HG03280 (cell line): Measurements from ENCODE around the gene PRM2.

Experiments
- ATAC-seq: cut with Tn5 transposase; IDR thresholded peaks from one replicate; pipeline ENCODE4 v1.9.1; 2021; ENCODE audit warnings: mild to moderate bottlenecking, moderate library complexity; ENCODE audit not compliant: unreplicated experiment

The PRM2 gene

GRCh38 chr16:11276143-11276895 is at the start of gene PRM2:
Gene PRM2 (minus strand): TSS chr16:11276480. CDS start chr16:11276370, 110 bp downstream.
- no peak for ATAC-seq

- ATAC-seq: no peak
Measured at GRCh38 chr16:11325404-11326083, 49.3 kb upstream of the PRM2 start.

- no peak for ATAC-seq
Measured at GRCh38 chr16:11323551-11324336, 47.5 kb upstream of the PRM2 start.

- no peak for ATAC-seq
Measured at GRCh38 chr16:11322823-11323222, 46.5 kb upstream of the PRM2 start.

GRCh38 chr16:11321662-11322061 is 45.4 kb upstream of the PRM2 start:
- ATAC-seq: no peak

- no peak for ATAC-seq
Measured at GRCh38 chr16:11320170-11320569, 43.9 kb upstream of the PRM2 start.

GRCh38 chr16:11319529-11320146 is 43.4 kb upstream of the PRM2 start:
- no peak for ATAC-seq

GRCh38 chr16:11318817-11319216 is 42.5 kb upstream of the PRM2 start:
- no peak for ATAC-seq

GRCh38 chr16:11316331-11317015 is 40.2 kb upstream of the PRM2 start:
- no peak for ATAC-seq

GRCh38 chr16:11315510-11315909 is 39.2 kb upstream of the PRM2 start:
- ATAC-seq: no peak

GRCh38 chr16:11314309-11314894 is 38.1 kb upstream of the PRM2 start:
- ATAC-seq: no peak

- ATAC-seq: no peak
Measured at GRCh38 chr16:11313493-11314308, 37.4 kb upstream of the PRM2 start.

GRCh38 chr16:11312718-11313492 is 36.6 kb upstream of the PRM2 start:
- ATAC-seq: no peak

- ATAC-seq: peak; percentile 39
Measured at GRCh38 chr16:11310997-11311561, 34.8 kb upstream of the PRM2 start.

GRCh38 chr16:11310634-11310977 is 34.3 kb upstream of the PRM2 start:
- ATAC-seq: no peak

GRCh38 chr16:11309895-11310633 is 33.8 kb upstream of the PRM2 start:
- ATAC-seq: peak; percentile 48

GRCh38 chr16:11308493-11309283 is 32.4 kb upstream of the PRM2 start:
- no peak for ATAC-seq
